A673 (cell line): ENCODE results near the gene RAB11FIP4. TPM values are rescaled to one million over a fixed set of nuclear protein-coding genes. Genes with fewer than 3 reads are reported as not detected.

ENCODE experiments used
- BruUV-seq: library from RNA; stranded (reverse); fragments of 400-500 nt; replicated peaks from 2 replicates; lab custom pipeline; 2021; lab: Mats Ljungman, UMichigan
- CTCF ChIA-PET: fragments of 300-600 bp; sonication (Branson Sonifier 250); formaldehyde crosslinking; loops from one replicate; lab custom pipeline; 2022; ENCODE audit warnings: antibody characterized with exemption; lab: Charles Lee
- POLR2A ChIA-PET: fragments of 300-600 bp; sonication (Branson Sonifier 250); formaldehyde crosslinking; loops from one replicate; lab custom pipeline; 2022; ENCODE audit warnings: antibody characterized with exemption; ENCODE audit not compliant: low non-redundant PET; lab: Charles Lee
- DNase-seq: peaks from one replicate; pipeline ENCODE4 v3.0.0-alpha.2; 2015; ENCODE audit warnings: low spot score
- H3K27ac ChIP-seq: fragments of 200-600 bp; sonication (generic); 2 replicates; pipeline ENCODE4 v1.5.1; 2016; ENCODE audit warnings: mixed run types, low read depth, mild to moderate bottlenecking, mixed read lengths, antibody characterized with exemption, low read length; ENCODE audit not compliant: poor library complexity, severe bottlenecking
- H3K27me3 ChIP-seq: fragments of 200-600 bp; sonication (generic); replicated peaks from 2 replicates; pipeline ENCODE4 v1.6.1; 2017; ENCODE audit warnings: mixed run types, low read depth, mild to moderate bottlenecking, mixed read lengths, antibody characterized with exemption, low read length; ENCODE audit not compliant: insufficient read depth, poor library complexity
- H3K36me3 ChIP-seq: fragments of 200-600 bp; sonication (generic); 2 replicates; pipeline ENCODE4 v1.6.1; 2016; ENCODE audit warnings: mixed run types, mild to moderate bottlenecking, mixed read lengths, antibody characterized with exemption, low read length; ENCODE audit not compliant: insufficient read depth, poor library complexity, severe bottlenecking
- H3K4me1 ChIP-seq: fragments of 200-600 bp; sonication (generic); 2 replicates; pipeline ENCODE4 v1.6.1; 2017; ENCODE audit warnings: mixed run types, mild to moderate bottlenecking, mixed read lengths, antibody characterized with exemption, low read length; ENCODE audit not compliant: insufficient read depth, poor library complexity, severe bottlenecking
- H3K4me3 ChIP-seq: fragments of 200-600 bp; sonication (generic); 2 replicates; pipeline ENCODE4 v1.5.1; 2016; ENCODE audit warnings: low read depth, mixed run types, mild to moderate bottlenecking, mixed read lengths, low read length; ENCODE audit not compliant: poor library complexity, severe bottlenecking
- H3K9me3 ChIP-seq: fragments of 200-600 bp; sonication (generic); 2 replicates; pipeline ENCODE4 v1.6.1; 2016; ENCODE audit warnings: mixed run types, low read depth, mild to moderate bottlenecking, mixed read lengths, antibody characterized with exemption, low read length; ENCODE audit not compliant: poor library complexity, severe bottlenecking
- CTCF ChIP-seq: fragments of 300-800, 200-600 bp; sonication (generic); conservative IDR thresholded peaks from 2 replicates; pipeline ENCODE4 v1.5.1; 2017; ENCODE audit warnings: low read depth, mild to moderate bottlenecking, antibody characterized with exemption, low read length, moderate library complexity, mixed read lengths
- EZH2 ChIP-seq: fragments of 200-600 bp; sonication (generic); IDR thresholded peaks from 2 replicates; pipeline ENCODE4 v1.6.1; 2017; ENCODE audit warnings: borderline replicate concordance, low read depth, mild to moderate bottlenecking, mixed read lengths, antibody characterized with exemption, low read length; ENCODE audit not compliant: poor library complexity, severe bottlenecking
- intact Hi-C: fragments of 100-400 bp; cut with micrococcal nuclease; formaldehyde crosslinking; loops from one replicate; pipeline ENCODE4 v1.10.0; 2022; ENCODE audit not compliant: unreplicated experiment
- total RNA-seq: library from RNA; stranded (reverse); gene quantifications from 2 replicates; pipeline ENCODE4 v1.2.3, GENCODE V29; 2021

Gene RAB11FIP4
- total RNA-seq, 1 experiment from 2014 or later, result 2.4 TPM

- Histone ChIP-seq H3K27ac (no peak overlapping the region), H3K4me3 (no peak overlapping the region), H3K9me3 (no peaks in the 10 kb centered on the region), H3K36me3 (no peaks in the 10 kb centered on the region), H3K27me3 (no peaks in the 10 kb centered on the region), H3K4me1 (no peaks in the 10 kb centered on the region)
- DNase-seq, result no peak
- TF ChIP-seq CTCF, result no peak
- TF ChIP-seq EZH2, result no peak
- ChIA-PET POLR2A (no interaction called here), CTCF (no interaction called here)
- intact Hi-C loops, result no loop called here
- BruUV-seq, result no TSS peak
Measured at GRCh38 chr17:31433091-31433790, 41.8 kb downstream of the RAB11FIP4 start.

GRCh38 chr17:31433811-31434726, 42.6 kb downstream of the RAB11FIP4 start:
- TF ChIP-seq EZH2 (no peak), CTCF (no peak)
- no TSS peak for BruUV-seq
- Histone ChIP-seq H3K9me3 (no peaks in the 10 kb centered on the region), H3K27ac (no peak overlapping the region), H3K36me3 (no peaks in the 10 kb centered on the region), H3K27me3 (no peaks in the 10 kb centered on the region), H3K4me3 (no peak overlapping the region), H3K4me1 (no peaks in the 10 kb centered on the region)
- intact Hi-C loops, result no loop called here
- POLR2A ChIA-PET, result no interaction called here
- CTCF ChIA-PET, result no interaction called here
- no peak for DNase-seq

GRCh38 chr17:31434727-31435050, 43.2 kb downstream of the RAB11FIP4 start:
- intact Hi-C loops, result loop anchor here (5.0 kb wide), 1 partner anchor 408 kb away; no protein-coding TSS in a partner anchor
- CTCF ChIA-PET, result no interaction called here
- Histone ChIP-seq H3K4me1 (no peaks in the 10 kb centered on the region), H3K27ac (no peak overlapping the region), H3K27me3 (no peaks in the 10 kb centered on the region), H3K4me3 (no peak overlapping the region), H3K36me3 (no peaks in the 10 kb centered on the region), H3K9me3 (no peaks in the 10 kb centered on the region)
- no peak for DNase-seq
- no peak for TF ChIP-seq EZH2
- TF ChIP-seq CTCF, result no peak
- POLR2A ChIA-PET, result no interaction called here
- BruUV-seq, result no TSS peak
